ENCODE measurements around the gene ATG4C.
"Not testable (repeated sequence)": the region's sequence is repeated elsewhere in the genome, so short reads cannot be mapped to it uniquely, and the experiment has no call there.

The ATG4C gene

GRCh38 chr1:62753031-62753965, 30.6 kb upstream of the ATG4C start:
- no peak overlapping the region for H3K4me3 ChIP-seq (ENCODE audit: low read depth, low read length)
- no peak for DNase-seq (ENCODE audit: low read depth)
- no peak for TF ChIP-seq CTCF (IDR thresholded peaks at IDR 0.05; ENCODE audit: low read depth, low read length, missing control alignments)

- not testable (repeated sequence) for H3K4me3 ChIP-seq (ENCODE audit: low read depth, low read length)
Measured at GRCh38 chr1:62754938-62755337, 29.0 kb upstream of the ATG4C start.

GRCh38 chr1:62756255-62756884, 27.6 kb upstream of the ATG4C start:
- not testable (repeated sequence) for H3K4me3 ChIP-seq (ENCODE audit: low read depth, low read length); DNase-seq (ENCODE audit: low read depth)

More at GRCh38 chr1:62754938-62755337, 29.0 kb upstream of the ATG4C start:
- DNase-seq (ENCODE audit: low read depth) = not testable (repeated sequence)

GRCh38 chr1:62759232-62759875, 24.6 kb upstream of the ATG4C start:
- not testable (repeated sequence) for H3K4me3 ChIP-seq (ENCODE audit: low read depth, low read length); DNase-seq (ENCODE audit: low read depth)

- not testable (repeated sequence) for H3K4me3 ChIP-seq (ENCODE audit: low read depth, low read length); DNase-seq (ENCODE audit: low read depth)
Measured at GRCh38 chr1:62760021-62760782, 23.7 kb upstream of the ATG4C start.

GRCh38 chr1:62761223-62761870, 22.6 kb upstream of the ATG4C start:
- not testable (repeated sequence) for DNase-seq (ENCODE audit: low read depth); H3K4me3 ChIP-seq (ENCODE audit: low read depth, low read length)

GRCh38 chr1:62762027-62762426, 21.9 kb upstream of the ATG4C start:
- H3K4me3 ChIP-seq (ENCODE audit: low read depth, low read length); DNase-seq (ENCODE audit: low read depth): not testable (repeated sequence)

GRCh38 chr1:62765981-62766380, 18.0 kb upstream of the ATG4C start:
- H3K4me3 ChIP-seq (ENCODE audit: low read depth, low read length) = no peak overlapping the region
- no peak for DNase-seq (ENCODE audit: low read depth)
- no peak for TF ChIP-seq CTCF (IDR thresholded peaks at IDR 0.05; ENCODE audit: low read depth, low read length, missing control alignments)

- DNase-seq (ENCODE audit: low read depth); H3K4me3 ChIP-seq (ENCODE audit: low read depth, low read length): not testable (repeated sequence)
Measured at GRCh38 chr1:62768551-62768950, 15.4 kb upstream of the ATG4C start.

GRCh38 chr1:62772607-62773295, 11.2 kb upstream of the ATG4C start:
- no peak overlapping the region for H3K4me3 ChIP-seq (ENCODE audit: low read depth, low read length)
- no peak for TF ChIP-seq CTCF (IDR thresholded peaks at IDR 0.05; ENCODE audit: low read depth, low read length, missing control alignments)
- no peak for DNase-seq (ENCODE audit: low read depth)

Measured in GM12864 (cell line).